ENCODE data around the gene NMU. TPM values are rescaled to one million over a fixed set of nuclear protein-coding genes. Genes with fewer than 3 reads are reported as not detected.
"Not testable (repeated sequence)": the region's sequence is repeated elsewhere in the genome, so short reads cannot be mapped to it uniquely, and the experiment has no call there.

The NMU gene, protein sequence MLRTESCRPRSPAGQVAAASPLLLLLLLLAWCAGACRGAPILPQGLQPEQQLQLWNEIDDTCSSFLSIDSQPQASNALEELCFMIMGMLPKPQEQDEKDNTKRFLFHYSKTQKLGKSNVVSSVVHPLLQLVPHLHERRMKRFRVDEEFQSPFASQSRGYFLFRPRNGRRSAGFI
- total RNA-seq (2014; rRNA removed; shearing (Covaris generic)), result 8.4 and 8.6 TPM in 2 replicates

DNA sequence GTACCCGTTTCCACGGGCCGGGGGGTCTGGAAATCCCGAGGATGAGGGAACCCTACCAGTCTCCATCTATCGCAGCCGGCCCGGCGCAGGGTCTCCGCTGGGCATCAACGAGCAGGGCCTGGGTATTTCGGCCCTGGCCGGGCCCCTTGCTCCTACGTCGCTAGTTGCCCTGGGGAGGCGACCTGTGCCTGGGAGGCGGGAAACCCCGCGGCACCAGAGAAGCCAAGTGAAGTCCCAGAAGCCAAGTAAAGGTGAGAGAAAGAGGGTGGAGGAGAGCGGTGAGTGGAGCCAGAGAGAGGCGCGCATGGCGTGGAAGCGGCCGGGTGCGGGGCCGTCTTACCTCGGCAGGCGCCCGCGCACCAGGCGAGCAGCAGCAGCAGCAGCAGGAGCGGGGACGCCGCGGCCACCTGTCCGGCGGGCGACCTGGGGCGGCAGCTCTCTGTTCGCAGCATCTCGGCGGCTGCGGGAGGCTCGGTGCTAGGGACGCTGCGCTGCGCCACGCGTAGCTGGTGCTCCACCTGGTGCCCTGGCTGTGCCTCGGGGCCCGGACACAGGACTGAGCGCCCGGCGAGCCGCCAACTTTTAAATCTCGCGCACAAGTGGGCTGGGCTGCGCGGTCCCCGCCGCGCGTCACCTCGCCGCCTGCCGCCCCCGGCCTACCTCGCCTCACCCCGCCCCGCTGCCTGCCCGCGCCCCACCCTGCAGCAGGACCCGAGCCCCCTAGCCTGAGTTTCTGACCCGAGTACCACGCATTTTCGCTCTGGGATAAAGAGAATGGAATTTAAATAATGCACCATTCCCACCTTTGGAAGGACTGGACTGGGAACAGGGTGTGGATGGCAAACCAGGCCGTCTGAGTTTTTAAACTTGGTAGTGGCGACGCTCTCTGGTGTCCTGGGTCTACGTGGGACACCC, at the start of gene NMU:
NMU (minus strand) TSS at position 558 of the 915 bp plus-strand sequence; CDS start at position 452, 106 bp downstream.
- Histone ChIP-seq H3K27me3 (peaks cover 9% of the 10 kb centered on the region; the same call in 1 of the 2 replicates), H3K36me3 (no peaks in the 10 kb centered on the region), H3K4me3 (peak within 1 kb of the TSS; percentile 61), H3K27ac (no peak within 1 kb of the TSS), H3K4me1 (no peaks in the 10 kb centered on the region), H3K9me3 (replicated peaks) (no peaks in the 10 kb centered on the region)
- peak; percentile 66 to 74 for DNase-seq

DNA sequence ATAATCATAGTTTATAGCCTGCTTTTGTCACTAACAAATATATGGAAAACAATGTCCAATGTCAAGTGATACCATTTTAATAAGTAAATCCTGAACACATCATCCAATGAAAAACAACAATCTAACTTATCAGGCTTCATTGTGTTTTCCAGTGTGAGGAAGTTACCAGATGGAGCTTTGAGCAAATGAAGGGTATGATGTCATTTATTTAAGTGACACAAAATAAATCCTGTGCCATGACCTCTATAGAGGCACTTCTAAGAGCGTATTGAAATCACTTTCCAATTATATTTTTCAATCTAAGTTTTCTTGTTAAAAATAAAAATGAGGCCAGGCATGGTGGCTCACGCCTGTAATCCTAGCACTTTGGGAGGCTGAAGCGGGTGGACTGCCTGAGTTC, 48.2 kb upstream of the NMU start:
- no peaks in the 10 kb centered on the region for H3K27me3 ChIP-seq
- no peak overlapping the region for H3K4me3 ChIP-seq
- H3K9me3 ChIP-seq (replicated peaks), result no peaks in the 10 kb centered on the region
- H3K36me3 ChIP-seq, result no peaks in the 10 kb centered on the region
- no peaks in the 10 kb centered on the region for H3K4me1 ChIP-seq
- no peak overlapping the region for H3K27ac ChIP-seq
- no peak for DNase-seq

DNA sequence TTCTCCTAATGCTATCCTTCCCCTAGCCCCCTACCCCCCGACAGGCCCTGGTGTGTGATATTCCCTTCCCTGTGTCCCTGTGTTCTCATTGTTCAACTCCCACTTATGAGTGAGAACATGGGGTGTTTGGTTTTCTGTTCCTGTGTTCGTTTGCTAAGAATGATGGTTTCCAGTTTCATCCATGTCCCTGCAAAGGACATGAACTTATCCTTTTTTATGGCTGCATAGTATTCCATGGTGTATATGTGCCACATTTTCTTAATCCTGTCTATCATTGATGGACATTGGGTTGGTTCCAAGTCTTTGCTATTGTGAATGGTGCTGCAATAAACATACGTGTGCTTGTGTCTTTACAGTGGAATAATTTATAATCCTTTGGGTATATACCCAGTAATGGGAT, 46.7 kb upstream of the NMU start:
- H3K36me3 ChIP-seq, result not testable (repeated sequence)

DNA sequence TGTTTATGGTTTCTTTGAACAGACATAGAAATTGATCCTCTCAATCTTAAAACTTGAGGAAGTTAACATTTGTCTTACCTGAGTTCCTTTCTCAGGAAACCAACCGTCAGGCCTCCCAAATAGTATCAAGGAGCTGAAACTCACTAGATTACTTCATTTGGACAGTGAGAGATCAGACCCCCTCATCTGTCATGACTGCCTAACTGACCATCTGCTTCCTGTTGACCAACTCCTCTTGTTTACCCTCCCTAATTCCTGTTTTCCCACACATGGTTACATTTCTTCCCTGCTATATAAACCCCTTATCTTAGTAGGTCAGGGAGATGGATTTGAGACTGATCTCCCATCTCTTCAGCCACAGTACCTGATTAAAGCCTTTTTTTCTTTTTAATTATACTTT, 46.2 kb upstream of the NMU start:
- no peaks in the 10 kb centered on the region for H3K36me3 ChIP-seq
- no peaks in the 10 kb centered on the region for H3K27me3 ChIP-seq
- H3K9me3 ChIP-seq (replicated peaks), result no peaks in the 10 kb centered on the region
- no peak overlapping the region for H3K4me3 ChIP-seq
- no peaks in the 10 kb centered on the region for H3K4me1 ChIP-seq
- H3K27ac ChIP-seq, result no peak overlapping the region
- no peak for DNase-seq

More for the DNA sequence above, 46.7 kb upstream of the NMU start:
- not testable (repeated sequence) for H3K27ac ChIP-seq; DNase-seq; H3K4me1 ChIP-seq; H3K27me3 ChIP-seq; H3K4me3 ChIP-seq; H3K9me3 ChIP-seq (replicated peaks)

DNA sequence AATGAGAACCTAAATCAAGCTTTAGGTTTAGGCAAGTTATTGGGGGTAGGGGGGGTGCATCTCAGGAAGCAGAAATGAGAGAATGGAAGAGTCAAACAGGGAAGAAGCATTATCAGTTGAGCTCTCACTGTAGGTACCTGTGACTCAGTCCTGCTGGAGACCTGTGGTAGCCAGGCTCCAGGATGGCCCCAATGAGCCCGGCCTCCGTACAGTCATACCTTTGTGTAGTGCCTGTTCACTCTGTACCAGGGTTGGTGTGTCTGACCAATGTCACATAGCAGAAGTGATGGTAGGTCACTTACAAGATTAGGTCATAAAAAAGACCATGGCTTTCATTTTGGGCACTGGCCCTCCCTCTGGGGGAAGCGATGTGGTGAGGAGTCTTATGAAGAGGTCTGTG, 45.3 kb upstream of the NMU start:
- Histone ChIP-seq H3K4me3 (no peak overlapping the region), H3K27ac (no peak overlapping the region), H3K4me1 (no peaks in the 10 kb centered on the region), H3K9me3 (replicated peaks) (no peaks in the 10 kb centered on the region), H3K27me3 (no peaks in the 10 kb centered on the region), H3K36me3 (no peaks in the 10 kb centered on the region)
- no peak for DNase-seq

DNA sequence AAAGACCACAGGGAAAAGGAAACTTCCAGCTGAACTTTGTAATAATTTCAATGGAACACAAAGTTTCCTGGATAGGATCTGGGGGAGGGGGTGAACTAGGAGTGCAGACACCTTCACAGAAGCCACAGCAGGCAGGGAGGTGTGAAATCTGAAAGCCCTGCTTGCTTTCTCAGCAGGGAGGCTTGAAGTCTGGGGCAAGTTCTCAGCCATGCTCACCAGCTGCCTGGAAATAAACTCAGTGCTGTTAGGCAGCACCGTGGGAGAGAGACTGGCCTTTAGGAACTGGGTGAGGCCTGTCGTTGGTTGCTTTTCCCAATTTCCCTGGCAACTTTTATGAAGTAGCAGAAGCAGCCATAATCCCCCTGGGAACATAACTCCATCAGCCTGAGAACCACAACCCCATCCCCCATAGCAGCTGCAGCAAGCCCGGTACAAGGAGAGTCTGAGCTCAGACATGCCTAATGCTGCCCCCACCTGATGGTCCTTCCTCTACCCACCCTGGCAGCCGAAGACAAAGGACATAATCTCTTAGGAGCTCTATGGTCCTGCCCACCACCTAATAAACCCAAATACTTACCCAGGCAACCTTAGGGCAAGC, 39.2 kb upstream of the NMU start:
- no peak overlapping the region for H3K4me3 ChIP-seq
- H3K27me3 ChIP-seq, result no peaks in the 10 kb centered on the region
- no peaks in the 10 kb centered on the region for H3K9me3 ChIP-seq (replicated peaks)
- no peaks in the 10 kb centered on the region for H3K4me1 ChIP-seq
- peak; percentile 58 to 70 for DNase-seq
- no peak overlapping the region for H3K27ac ChIP-seq
- no peaks in the 10 kb centered on the region for H3K36me3 ChIP-seq

DNA sequence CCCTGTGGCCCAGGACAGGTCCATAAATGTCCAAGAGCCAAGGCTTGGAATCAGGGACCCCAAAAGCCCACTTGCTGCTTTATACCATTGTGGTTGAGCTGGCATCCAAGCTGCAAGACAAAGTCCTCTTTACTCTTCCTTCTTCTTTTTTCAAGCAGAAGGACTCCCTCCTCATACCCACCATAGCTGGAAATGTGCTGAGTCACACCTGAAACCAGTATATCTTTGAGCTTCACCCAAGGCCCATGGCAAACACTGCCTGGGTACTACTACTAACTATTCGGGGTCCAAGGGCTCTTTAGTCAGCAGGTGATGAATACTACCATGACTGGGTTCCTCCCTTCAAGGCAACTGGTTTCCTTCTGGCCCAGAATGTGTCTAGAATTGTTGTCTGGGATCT, 37.3 kb upstream of the NMU start:
- Histone ChIP-seq H3K36me3 (no peaks in the 10 kb centered on the region), H3K4me1 (no peaks in the 10 kb centered on the region), H3K27me3 (no peaks in the 10 kb centered on the region), H3K9me3 (replicated peaks) (no peaks in the 10 kb centered on the region), H3K4me3 (no peak overlapping the region), H3K27ac (no peak overlapping the region)
- no peak for DNase-seq

DNA sequence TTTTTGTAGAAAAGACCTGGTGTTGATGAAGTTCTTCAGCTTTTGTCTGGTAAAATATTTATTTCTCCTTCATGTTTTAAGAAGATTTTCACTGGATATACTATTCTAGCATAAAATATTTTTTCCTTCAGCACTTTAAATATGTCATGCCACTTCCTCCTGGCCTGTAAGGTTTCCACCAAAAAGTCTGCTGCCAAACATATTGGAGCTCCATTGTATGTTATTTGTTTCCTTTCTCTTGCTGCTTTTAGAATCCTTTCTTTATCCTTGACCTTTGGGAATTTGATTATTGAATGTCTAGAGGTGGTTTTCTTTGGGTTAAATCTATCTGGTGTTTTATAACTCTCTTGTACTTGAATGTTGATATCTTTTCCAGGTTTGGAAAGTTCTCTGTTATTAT, 35.6 kb upstream of the NMU start:
- Histone ChIP-seq H3K4me1 (no peaks in the 10 kb centered on the region), H3K9me3 (replicated peaks) (no peaks in the 10 kb centered on the region), H3K36me3 (no peaks in the 10 kb centered on the region), H3K4me3 (no peak overlapping the region), H3K27me3 (no peaks in the 10 kb centered on the region), H3K27ac (no peak overlapping the region)
- no peak for DNase-seq

DNA sequence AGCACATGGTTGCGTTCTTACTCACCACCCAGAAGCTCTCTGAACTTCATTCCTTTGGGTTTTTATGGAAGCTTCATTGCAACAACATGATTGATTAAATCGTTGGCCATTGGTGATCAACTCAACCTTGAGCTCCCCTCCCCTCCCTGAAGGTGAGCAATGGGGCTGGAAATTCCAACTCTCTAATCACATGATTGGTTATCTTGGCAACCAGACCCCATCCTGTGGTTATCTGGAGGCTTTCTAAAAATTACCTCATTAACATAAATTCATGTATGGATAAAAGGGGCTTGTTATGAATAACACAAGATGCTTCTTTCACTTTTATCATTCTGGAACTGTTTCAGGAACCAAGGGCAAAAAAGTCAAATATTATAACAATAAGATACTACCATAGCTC, 34.6 kb upstream of the NMU start:
- DNase-seq, result no peak

DNA sequence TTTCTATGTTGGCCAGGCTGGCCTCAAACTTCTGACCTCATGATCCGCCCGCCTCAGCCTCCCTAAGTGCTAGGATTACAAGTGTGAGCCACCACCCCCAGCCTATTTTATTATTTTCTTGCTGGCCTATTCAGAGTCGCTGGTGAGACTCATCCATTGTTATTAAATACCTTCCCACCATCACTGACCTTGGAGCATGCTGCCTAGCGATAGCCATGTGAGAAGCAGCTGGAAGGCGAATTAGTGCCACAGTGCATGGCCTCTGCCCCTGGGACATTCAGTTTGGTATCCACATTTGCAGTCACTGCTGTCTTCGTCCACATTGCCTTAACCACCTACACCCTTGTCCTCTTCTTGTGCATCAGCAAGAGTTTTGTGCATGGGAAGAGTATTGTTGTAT, 32.4 kb upstream of the NMU start:
- no peaks in the 10 kb centered on the region for H3K36me3 ChIP-seq
- H3K4me3 ChIP-seq, result no peak overlapping the region
- DNase-seq, result no peak
- H3K27me3 ChIP-seq, result peaks cover 9% of the 10 kb centered on the region; the same call in 1 of the 2 replicates
- no peaks in the 10 kb centered on the region for H3K9me3 ChIP-seq (replicated peaks)
- H3K27ac ChIP-seq, result no peak overlapping the region
- H3K4me1 ChIP-seq, result no peaks in the 10 kb centered on the region

More for the DNA sequence above, 34.6 kb upstream of the NMU start:
- no peaks in the 10 kb centered on the region for H3K36me3 ChIP-seq
- H3K27me3 ChIP-seq, result peaks cover 6% of the 10 kb centered on the region; the same call in 1 of the 2 replicates
- no peak overlapping the region for H3K4me3 ChIP-seq
- H3K27ac ChIP-seq, result no peak overlapping the region
- H3K9me3 ChIP-seq (replicated peaks), result no peaks in the 10 kb centered on the region
- no peaks in the 10 kb centered on the region for H3K4me1 ChIP-seq

DNA sequence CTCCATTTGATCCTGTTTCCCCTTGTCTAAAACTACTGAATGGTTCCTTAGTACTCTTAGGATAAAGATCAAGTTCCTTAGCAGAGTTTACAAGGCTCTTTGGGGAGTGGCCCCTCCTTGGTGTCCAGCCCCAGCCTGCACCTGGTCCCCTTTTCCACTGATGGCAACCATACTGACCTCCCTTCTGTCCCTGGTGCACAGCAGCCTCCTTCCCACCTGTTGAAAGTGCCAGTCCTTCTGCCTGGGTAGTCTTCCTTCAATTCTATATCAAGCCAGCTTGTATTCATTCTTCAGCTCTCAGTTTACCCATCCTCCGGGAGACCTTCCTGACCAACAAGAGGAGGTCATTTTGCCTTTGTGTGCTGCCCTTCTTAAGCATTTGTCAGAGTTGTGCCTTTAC, 30.4 kb upstream of the NMU start:
- H3K9me3 ChIP-seq (replicated peaks), result no peaks in the 10 kb centered on the region
- H3K27me3 ChIP-seq, result peaks cover 10% of the 10 kb centered on the region; the same call in 1 of the 2 replicates
- no peak overlapping the region for H3K27ac ChIP-seq
- H3K36me3 ChIP-seq, result no peaks in the 10 kb centered on the region
- no peaks in the 10 kb centered on the region for H3K4me1 ChIP-seq
- no peak overlapping the region for H3K4me3 ChIP-seq
- DNase-seq, result no peak

DNA sequence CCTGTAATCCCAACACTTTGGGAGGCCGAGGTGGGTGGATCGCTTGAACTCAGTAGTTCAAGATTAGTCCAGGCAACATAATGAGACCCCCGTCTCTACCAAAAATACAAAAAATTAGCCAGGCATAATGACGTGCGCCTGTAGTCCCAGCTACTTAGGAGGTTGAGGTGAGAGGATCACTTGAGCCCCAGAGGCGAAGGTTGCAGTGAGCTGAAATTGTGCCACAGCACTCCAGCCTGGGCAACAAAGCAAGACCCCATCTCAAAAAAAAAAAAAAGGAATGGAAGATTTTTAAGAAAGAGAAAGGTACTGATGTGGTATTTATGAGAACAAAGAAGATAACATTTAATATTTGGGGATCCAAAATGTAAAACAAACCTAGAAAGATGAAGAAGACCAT, 27.0 kb upstream of the NMU start:
- H3K9me3 ChIP-seq (replicated peaks), result no peaks in the 10 kb centered on the region
- peaks cover 10% of the 10 kb centered on the region; the same call in 1 of the 2 replicates for H3K27me3 ChIP-seq
- no peaks in the 10 kb centered on the region for H3K36me3 ChIP-seq
- no peak overlapping the region for H3K4me3 ChIP-seq
- DNase-seq, result no peak
- H3K27ac ChIP-seq, result no peak overlapping the region
- H3K4me1 ChIP-seq, result no peaks in the 10 kb centered on the region

DNA sequence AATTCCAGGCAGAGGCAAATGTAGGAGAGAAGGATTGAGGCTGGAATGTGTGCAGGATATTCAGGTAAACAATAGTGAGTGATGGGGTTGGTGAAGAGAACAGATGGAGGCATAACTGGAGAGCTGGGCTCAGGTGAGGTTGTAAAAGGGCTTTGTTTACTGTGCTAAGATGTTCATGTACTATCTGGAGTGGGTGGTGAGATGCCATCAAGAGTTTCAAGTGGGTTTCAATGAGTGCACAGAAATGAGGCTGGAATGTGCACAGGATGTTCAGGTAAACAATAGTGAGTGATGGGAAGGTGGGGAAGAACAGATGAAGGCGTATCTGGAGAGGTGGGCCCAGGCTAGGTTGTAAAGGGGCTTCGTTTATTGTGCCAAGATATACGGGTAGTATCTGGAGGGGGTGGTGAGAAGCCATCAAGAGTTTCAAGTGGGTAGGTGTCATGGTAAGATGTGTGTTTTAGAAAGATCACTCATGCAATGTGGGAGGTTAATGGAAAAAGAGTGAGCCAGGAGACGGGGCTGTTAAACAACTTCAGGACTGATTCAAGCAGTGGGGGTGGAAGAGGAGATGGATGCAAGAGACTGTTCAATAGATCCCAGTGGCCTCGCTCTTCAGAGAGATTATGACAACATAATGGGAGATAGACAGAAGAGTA, 25.4 kb upstream of the NMU start:
- Histone ChIP-seq H3K36me3 (no peaks in the 10 kb centered on the region), H3K27ac (no peak overlapping the region), H3K27me3 (peaks cover 10% of the 10 kb centered on the region; the same call in 1 of the 2 replicates), H3K4me3 (no peak overlapping the region), H3K4me1 (no peaks in the 10 kb centered on the region), H3K9me3 (replicated peaks) (no peaks in the 10 kb centered on the region)
- DNase-seq, result no peak

DNA sequence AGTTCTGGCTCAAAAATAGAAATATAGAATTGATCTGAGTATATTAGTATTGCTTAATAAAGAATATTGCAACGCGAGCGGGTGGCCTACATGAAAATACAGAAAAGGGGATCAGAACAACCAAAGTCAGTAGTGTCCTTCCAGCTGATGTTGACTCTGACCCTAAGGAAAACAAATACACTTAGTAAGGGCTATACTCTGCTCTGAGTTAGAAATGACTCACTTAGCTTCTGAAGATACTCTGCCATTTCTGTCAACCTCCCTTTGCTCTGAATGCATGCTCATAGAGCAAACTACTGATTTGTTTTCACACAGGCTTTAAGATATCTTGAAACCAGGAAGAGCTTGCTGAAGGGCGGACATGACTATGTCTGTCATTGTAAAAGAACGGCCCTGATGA, 22.6 kb upstream of the NMU start:
- H3K36me3 ChIP-seq, result no peaks in the 10 kb centered on the region
- no peak overlapping the region for H3K27ac ChIP-seq
- no peak overlapping the region for H3K4me3 ChIP-seq
- 0 out of 2 replicates have a peak, but pooled peaks cover 2% of the 10 kb centered on the region for H3K27me3 ChIP-seq
- no peak for DNase-seq
- H3K9me3 ChIP-seq (replicated peaks), result no peaks in the 10 kb centered on the region
- H3K4me1 ChIP-seq, result no peaks in the 10 kb centered on the region

DNA sequence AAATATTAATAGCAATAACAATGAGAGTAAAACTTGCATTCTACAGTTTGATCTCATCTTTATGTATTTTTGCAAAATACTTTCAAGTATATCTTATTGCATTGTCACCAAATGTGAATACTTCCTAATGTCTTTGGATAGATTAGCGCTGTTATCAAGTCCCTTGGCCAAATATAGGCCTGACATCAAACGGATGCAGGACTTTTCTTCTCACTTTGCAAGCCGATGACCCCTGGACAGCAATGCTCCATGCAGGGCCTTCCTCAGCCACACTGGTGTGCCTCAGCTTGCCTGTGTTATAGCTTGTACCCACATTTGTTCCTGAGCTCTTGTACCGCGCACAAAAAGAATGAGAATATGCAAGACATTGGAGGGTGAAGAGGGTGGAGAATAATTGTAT, 18.0 kb upstream of the NMU start:
- Histone ChIP-seq H3K27me3 (no peaks in the 10 kb centered on the region), H3K4me3 (no peak overlapping the region)

More for the DNA sequence above, 18.0 kb upstream of the NMU start:
- DNase-seq, result no peak
- Histone ChIP-seq H3K9me3 (replicated peaks) (no peaks in the 10 kb centered on the region), H3K27ac (no peak overlapping the region), H3K4me1 (no peaks in the 10 kb centered on the region), H3K36me3 (no peaks in the 10 kb centered on the region)

Measured in SJCRH30 (cell line).